Measurements from ENCODE around the gene MPZL1.

The MPZL1 gene

GRCh38 chr1:167762061-167762746, 40.4 kb downstream of the MPZL1 start:
- H3K4me3 ChIP-seq (ENCODE audit: low read depth, low read length): no peak overlapping the region
- in situ Hi-C loops (cut with HindIII; ENCODE audit: low sequenced_read_pairs): no loop called here
- no peak for DNase-seq (ENCODE audit: low read depth, low spot score)
- TF ChIP-seq, protein P1, sequence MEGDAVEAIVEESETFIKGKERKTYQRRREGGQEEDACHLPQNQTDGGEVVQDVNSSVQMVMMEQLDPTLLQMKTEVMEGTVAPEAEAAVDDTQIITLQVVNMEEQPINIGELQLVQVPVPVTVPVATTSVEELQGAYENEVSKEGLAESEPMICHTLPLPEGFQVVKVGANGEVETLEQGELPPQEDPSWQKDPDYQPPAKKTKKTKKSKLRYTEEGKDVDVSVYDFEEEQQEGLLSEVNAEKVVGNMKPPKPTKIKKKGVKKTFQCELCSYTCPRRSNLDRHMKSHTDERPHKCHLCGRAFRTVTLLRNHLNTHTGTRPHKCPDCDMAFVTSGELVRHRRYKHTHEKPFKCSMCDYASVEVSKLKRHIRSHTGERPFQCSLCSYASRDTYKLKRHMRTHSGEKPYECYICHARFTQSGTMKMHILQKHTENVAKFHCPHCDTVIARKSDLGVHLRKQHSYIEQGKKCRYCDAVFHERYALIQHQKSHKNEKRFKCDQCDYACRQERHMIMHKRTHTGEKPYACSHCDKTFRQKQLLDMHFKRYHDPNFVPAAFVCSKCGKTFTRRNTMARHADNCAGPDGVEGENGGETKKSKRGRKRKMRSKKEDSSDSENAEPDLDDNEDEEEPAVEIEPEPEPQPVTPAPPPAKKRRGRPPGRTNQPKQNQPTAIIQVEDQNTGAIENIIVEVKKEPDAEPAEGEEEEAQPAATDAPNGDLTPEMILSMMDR (IDR thresholded peaks at IDR 0.05; ENCODE audit: low read depth, low read length): no peak

DNA sequence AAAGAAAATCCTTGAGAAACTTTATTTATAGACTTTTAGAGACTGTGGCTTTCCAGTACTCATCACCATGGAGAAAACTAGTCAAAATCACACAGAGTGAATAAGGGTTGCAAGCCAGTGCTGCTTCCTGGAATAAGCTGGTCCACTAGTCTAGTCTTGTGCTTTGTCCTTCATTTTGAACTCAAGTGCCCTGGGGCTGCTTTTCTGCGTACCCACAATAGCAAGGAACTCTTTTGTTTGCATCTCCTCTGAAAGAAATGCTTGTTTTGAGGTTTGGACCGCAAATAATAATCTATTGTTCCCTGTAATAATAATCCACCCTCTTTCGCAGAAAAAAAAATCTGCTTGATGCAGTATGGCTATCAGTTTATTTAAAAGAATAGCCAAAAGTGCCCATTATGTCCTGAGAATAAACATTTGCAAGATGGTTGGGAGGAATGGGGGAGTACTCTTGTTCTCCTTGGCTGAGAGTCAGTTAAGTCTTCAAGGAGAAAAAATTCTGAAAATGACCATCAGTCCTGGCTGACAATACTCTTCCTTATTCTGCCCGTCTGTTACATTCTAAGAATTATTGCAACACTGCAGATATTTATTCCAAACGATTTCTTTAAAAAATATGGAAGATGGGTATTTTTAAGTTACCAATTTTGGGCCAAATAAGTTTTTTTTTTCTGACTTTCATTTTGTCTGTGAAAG, 41.9 kb downstream of the MPZL1 start:
- TF ChIP-seq, protein P1 (IDR thresholded peaks at IDR 0.05; ENCODE audit: low read depth, low read length): no peak
- DNase-seq (ENCODE audit: low read depth, low spot score): no peak
- H3K4me3 ChIP-seq (ENCODE audit: low read depth, low read length): no peak overlapping the region
- in situ Hi-C loops (cut with HindIII; ENCODE audit: low sequenced_read_pairs): no loop called here

GRCh38 chr1:167764458-167765330, 42.9 kb downstream of the MPZL1 start:
- in situ Hi-C loops (cut with HindIII; ENCODE audit: low sequenced_read_pairs): no loop called here

GRCh38 chr1:167765496-167765895, 43.7 kb downstream of the MPZL1 start:
- in situ Hi-C loops (cut with HindIII; ENCODE audit: low sequenced_read_pairs): no loop called here
- H3K4me3 ChIP-seq (ENCODE audit: low read depth, low read length): no peak overlapping the region
- TF ChIP-seq, protein P1 (IDR thresholded peaks at IDR 0.05; ENCODE audit: low read depth, low read length): no peak
- no peak for DNase-seq (ENCODE audit: low read depth, low spot score)

More at GRCh38 chr1:167764458-167765330, 42.9 kb downstream of the MPZL1 start:
- no peak overlapping the region for H3K4me3 ChIP-seq (ENCODE audit: low read depth, low read length)
- TF ChIP-seq, protein P1 (IDR thresholded peaks at IDR 0.05; ENCODE audit: low read depth, low read length): no peak
- no peak for DNase-seq (ENCODE audit: low read depth, low spot score)

DNA sequence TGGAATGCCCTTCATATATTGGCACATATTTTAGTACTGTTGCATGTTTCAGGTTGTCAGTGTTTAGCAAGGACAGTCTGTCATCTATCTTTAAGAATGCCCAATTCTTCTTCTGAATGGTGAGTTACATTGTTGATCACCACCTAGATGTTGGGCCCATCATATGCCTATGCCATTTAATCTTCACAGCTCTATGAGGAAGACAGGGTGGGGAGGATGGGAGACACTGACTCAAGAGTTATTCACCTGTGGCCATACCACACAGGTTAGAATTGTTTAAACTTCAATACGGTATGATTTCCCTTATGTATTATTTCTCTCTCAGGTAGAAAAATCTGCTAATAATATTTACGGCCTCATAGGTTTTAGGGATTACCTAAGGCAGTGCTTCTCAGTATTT, 44.8 kb downstream of the MPZL1 start:
- no peak overlapping the region for H3K4me3 ChIP-seq (ENCODE audit: low read depth, low read length)
- TF ChIP-seq, protein P1 (IDR thresholded peaks at IDR 0.05; ENCODE audit: low read depth, low read length): no peak
- no peak for DNase-seq (ENCODE audit: low read depth, low spot score)
- in situ Hi-C loops (cut with HindIII; ENCODE audit: low sequenced_read_pairs): no loop called here

GRCh38 chr1:167767761-167768160, 46.0 kb downstream of the MPZL1 start:
- TF ChIP-seq, protein P1 (IDR thresholded peaks at IDR 0.05; ENCODE audit: low read depth, low read length): no peak
- no peak for DNase-seq (ENCODE audit: low read depth, low spot score)
- no peak overlapping the region for H3K4me3 ChIP-seq (ENCODE audit: low read depth, low read length)
- in situ Hi-C loops (cut with HindIII; ENCODE audit: low sequenced_read_pairs): no loop called here

Measured in astrocyte of the spinal cord (primary cell).